UCSD-AML1 (cell line): ENCODE data around the gene SLIT1.

Experiments used
- DNase-seq: peaks from one replicate; lab custom pipeline; 2025; ENCODE audit not compliant: unreplicated experiment; lab: John Stamatoyannopoulos, UW

Gene SLIT1

GRCh38 chr10:97140902-97141745 lies 44.6 kb downstream of the SLIT1 start:
- DNase-seq: no peak

- no peak for DNase-seq
Measured at GRCh38 chr10:97140049-97140846, 45.5 kb downstream of the SLIT1 start.

GRCh38 chr10:97139651-97140048 lies 46.1 kb downstream of the SLIT1 start:
- no peak for DNase-seq

GRCh38 chr10:97138846-97139245 lies 46.9 kb downstream of the SLIT1 start:
- DNase-seq: no peak

- DNase-seq: no peak
Measured at GRCh38 chr10:97138174-97138573, 47.6 kb downstream of the SLIT1 start.

- no peak for DNase-seq
Measured at GRCh38 chr10:97136756-97137155, 49.0 kb downstream of the SLIT1 start.

GRCh38 chr10:97135464-97135863 lies 50.3 kb downstream of the SLIT1 start:
- no peak for DNase-seq

- no peak for DNase-seq
Measured at GRCh38 chr10:97134983-97135382, 50.8 kb downstream of the SLIT1 start.

- DNase-seq: no peak
Measured at GRCh38 chr10:97134110-97134509, 51.6 kb downstream of the SLIT1 start.

- no peak for DNase-seq
Measured at GRCh38 chr10:97132273-97132672, 53.5 kb downstream of the SLIT1 start.

- no peak for DNase-seq
Measured at GRCh38 chr10:97131666-97132065, 54.1 kb downstream of the SLIT1 start.

- DNase-seq: no peak
Measured at GRCh38 chr10:97131181-97131628, 54.6 kb downstream of the SLIT1 start.

GRCh38 chr10:97129666-97130065 lies 56.1 kb downstream of the SLIT1 start:
- DNase-seq: no peak

- DNase-seq: no peak
Measured at GRCh38 chr10:97128516-97129154, 57.1 kb downstream of the SLIT1 start.

GRCh38 chr10:97128039-97128492 lies 57.7 kb downstream of the SLIT1 start:
- no peak for DNase-seq

GRCh38 chr10:97127509-97127908 lies 58.2 kb downstream of the SLIT1 start:
- DNase-seq: no peak

- DNase-seq: no peak
Measured at GRCh38 chr10:97124211-97124610, 61.5 kb downstream of the SLIT1 start.

- no peak for DNase-seq
Measured at GRCh38 chr10:97123765-97124164, 62.0 kb downstream of the SLIT1 start.

- DNase-seq: no peak
Measured at GRCh38 chr10:97121041-97121440, 64.7 kb downstream of the SLIT1 start.

GRCh38 chr10:97120370-97120769 lies 65.4 kb downstream of the SLIT1 start:
- no peak for DNase-seq

GRCh38 chr10:97119058-97119745 lies 66.6 kb downstream of the SLIT1 start:
- no peak for DNase-seq
